GM21717 (cell line): ENCODE measurements around the gene MRPS33.

Source experiments
- ATAC-seq: cut with Tn5 transposase; IDR thresholded peaks from one replicate; pipeline ENCODE4 v1.9.1; 2021; ENCODE audit warnings: mild to moderate bottlenecking, moderate library complexity; ENCODE audit not compliant: unreplicated experiment

Gene MRPS33

GRCh38 chr7:141012696-141013344 is 1.9 kb downstream of the MRPS33 start:
- ATAC-seq, result no peak

GRCh38 chr7:141012044-141012685 is 2.6 kb downstream of the MRPS33 start:
- no peak for ATAC-seq

GRCh38 chr7:141011443-141011842 is 3.3 kb downstream of the MRPS33 start:
- ATAC-seq, result no peak

GRCh38 chr7:141003172-141004065 is 11.3 kb downstream of the MRPS33 start:
- no peak for ATAC-seq

- ATAC-seq, result no peak
Measured at GRCh38 chr7:141001546-141001945, 13.2 kb downstream of the MRPS33 start.

GRCh38 chr7:141001122-141001521 is 13.6 kb downstream of the MRPS33 start:
- ATAC-seq, result no peak

- ATAC-seq, result no peak
Measured at GRCh38 chr7:140998715-140999114, 16.0 kb downstream of the MRPS33 start.

- ATAC-seq, result no peak
Measured at GRCh38 chr7:140992422-140992821, 22.3 kb downstream of the MRPS33 start.

- no peak for ATAC-seq
Measured at GRCh38 chr7:140990193-140990962, 24.4 kb downstream of the MRPS33 start.

- ATAC-seq, result no peak
Measured at GRCh38 chr7:140989068-140989467, 25.7 kb downstream of the MRPS33 start.

GRCh38 chr7:140983802-140984201 is 30.9 kb downstream of the MRPS33 start:
- no peak for ATAC-seq

GRCh38 chr7:140982508-140982907 is 32.2 kb downstream of the MRPS33 start:
- ATAC-seq, result no peak

GRCh38 chr7:140981951-140982350 is 32.8 kb downstream of the MRPS33 start:
- no peak for ATAC-seq

GRCh38 chr7:140977741-140978140 is 37.0 kb downstream of the MRPS33 start:
- ATAC-seq, result no peak

- ATAC-seq, result no peak
Measured at GRCh38 chr7:140972876-140973829, 41.6 kb downstream of the MRPS33 start.

GRCh38 chr7:140972344-140972743 is 42.4 kb downstream of the MRPS33 start:
- no peak for ATAC-seq

- ATAC-seq, result no peak
Measured at GRCh38 chr7:140967438-140967837, 47.3 kb downstream of the MRPS33 start.

- ATAC-seq, result no peak
Measured at GRCh38 chr7:140966561-140967233, 48.1 kb downstream of the MRPS33 start.

GRCh38 chr7:140961117-140961516 is 53.6 kb downstream of the MRPS33 start:
- ATAC-seq, result no peak
